Measurements from ENCODE around the gene TOP3B.

TOP3B gene

DNA sequence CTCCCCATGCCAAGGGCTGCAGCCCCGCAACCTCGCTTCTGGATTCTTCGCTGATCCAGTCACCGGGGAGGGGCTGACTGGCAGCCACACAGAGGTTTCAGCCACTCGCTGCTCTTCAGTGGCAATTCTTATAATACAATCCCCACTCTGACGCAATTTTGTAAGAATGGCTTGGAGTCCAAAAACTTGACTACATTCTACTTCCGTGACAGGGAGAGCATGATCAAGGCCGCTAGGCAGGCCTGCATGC lies 44.8 kb downstream of the TOP3B start:
- no peak for DNase-seq
- in situ Hi-C loops (cut with HindIII; ENCODE audit: low pct_ligation_motif_present, low pct_unique_long_range_greater_than_20kb, low sequenced_read_pairs): no loop called here

DNA sequence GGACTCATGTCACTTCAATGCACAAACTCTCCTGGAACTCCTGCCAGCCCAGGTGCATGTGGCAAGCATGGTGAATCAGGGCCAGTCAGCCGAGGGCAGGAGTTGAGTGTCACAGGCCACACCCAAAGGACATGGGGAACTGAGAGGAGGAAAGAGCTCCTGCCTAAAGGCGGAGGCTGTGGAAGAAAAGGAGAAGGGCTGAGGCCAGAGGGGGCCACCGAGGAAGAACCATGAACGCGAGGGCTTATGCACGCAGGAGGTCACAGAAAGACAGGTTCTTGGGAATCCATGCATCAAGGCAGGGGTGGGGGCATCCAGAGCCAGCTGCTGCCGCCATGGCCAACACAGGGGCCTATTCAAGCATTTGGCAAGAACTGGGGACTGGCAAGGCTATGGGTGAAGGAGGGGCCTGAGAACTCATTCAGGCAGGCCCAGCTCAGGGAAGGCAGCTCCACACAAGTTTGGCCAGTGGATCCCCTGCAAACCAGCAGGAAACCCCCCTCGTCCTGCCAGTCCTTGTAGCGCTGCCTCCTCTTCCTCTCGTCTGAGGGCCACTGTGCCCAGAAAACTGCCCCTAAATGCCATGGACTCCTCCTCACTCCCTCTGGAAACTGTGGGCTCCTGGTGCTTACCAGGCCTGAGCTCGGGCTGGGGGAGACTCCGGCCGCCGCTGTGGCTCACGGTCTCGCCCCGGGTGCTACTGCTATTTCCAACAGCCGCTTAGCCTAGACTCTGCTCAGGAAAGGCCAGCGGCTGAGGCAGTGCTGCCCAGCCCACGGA lies 45.4 kb downstream of the TOP3B start:
- in situ Hi-C loops (cut with HindIII; ENCODE audit: low pct_ligation_motif_present, low pct_unique_long_range_greater_than_20kb, low sequenced_read_pairs): no loop called here
- DNase-seq: no peak

DNA sequence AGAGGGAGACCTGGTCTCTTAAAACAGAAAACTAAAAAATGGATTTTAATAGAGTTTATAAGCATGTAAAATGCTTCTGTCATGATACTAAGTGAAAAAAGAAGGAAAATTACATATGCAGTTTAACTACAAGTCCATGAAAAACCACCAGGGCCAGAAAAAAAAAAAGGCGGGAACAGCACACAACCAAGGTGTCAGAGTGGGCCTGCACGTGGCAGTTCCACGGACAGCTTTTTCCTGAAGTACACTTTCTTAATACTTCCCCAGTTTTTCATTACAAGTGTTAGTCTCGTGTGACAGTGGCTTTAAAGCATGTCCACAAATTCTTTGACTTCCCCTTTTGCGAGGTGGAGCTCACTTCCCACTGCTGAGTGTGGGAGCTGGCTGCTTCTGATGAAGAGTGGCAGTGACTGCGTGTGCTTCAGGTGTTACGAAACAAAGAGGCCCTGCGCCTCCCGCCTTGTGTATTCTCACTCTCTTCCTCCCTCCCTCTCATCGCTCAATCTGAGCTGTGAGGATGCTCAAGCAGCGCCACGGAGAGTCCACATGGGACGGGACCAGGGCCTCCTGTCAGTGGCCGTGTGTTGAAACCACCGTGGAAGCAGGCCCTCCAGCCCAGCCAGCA lies 46.3 kb downstream of the TOP3B start:
- no peak for DNase-seq
- in situ Hi-C loops (cut with HindIII; ENCODE audit: low pct_ligation_motif_present, low pct_unique_long_range_greater_than_20kb, low sequenced_read_pairs): no loop called here

DNA sequence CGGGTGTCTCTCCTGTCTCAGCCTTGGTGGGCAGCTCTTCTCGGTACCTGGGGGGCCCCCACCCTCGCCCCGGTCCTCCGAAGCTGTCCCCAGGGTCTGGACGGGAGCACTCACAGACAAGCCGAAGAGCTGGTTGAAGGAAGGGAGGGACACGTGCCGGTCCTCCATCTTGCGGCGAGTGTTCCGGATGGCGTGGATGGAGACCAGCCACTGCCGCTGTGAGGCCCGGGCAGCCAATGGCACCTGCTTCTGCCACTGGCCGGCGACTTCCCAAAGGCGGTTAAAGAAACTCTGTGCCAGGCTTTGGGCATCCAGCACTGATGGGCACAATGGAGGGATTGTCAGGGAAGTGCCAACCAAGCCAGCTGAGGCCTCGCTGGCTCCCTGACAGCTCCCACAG lies 48.7 kb downstream of the TOP3B start:
- in situ Hi-C loops (cut with HindIII; ENCODE audit: low pct_ligation_motif_present, low pct_unique_long_range_greater_than_20kb, low sequenced_read_pairs): no loop called here

DNA sequence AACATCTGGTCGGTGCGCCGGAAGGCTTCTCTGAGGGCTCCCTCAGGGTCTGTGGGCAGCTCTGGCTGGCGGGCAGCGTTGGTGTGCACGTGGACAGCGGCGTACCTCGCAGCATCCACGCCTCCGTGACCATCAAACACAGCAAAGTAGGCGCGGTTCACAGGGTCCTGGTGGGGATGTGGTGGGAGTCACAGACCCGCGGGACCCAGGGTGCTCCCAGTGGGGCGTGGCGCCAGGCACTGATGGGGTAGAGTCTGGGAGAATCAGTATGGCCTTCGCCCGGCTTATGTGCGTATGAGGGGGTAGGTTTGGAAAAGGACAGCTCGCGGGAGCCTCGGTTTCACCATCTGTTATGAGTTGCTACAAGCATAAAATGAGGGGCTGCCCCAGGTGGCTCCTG lies 49.2 kb downstream of the TOP3B start:
- no peak for DNase-seq
- in situ Hi-C loops (cut with HindIII; ENCODE audit: low pct_ligation_motif_present, low pct_unique_long_range_greater_than_20kb, low sequenced_read_pairs): no loop called here

More for the DNA sequence above, 48.7 kb downstream of the TOP3B start:
- no peak for DNase-seq

DNA sequence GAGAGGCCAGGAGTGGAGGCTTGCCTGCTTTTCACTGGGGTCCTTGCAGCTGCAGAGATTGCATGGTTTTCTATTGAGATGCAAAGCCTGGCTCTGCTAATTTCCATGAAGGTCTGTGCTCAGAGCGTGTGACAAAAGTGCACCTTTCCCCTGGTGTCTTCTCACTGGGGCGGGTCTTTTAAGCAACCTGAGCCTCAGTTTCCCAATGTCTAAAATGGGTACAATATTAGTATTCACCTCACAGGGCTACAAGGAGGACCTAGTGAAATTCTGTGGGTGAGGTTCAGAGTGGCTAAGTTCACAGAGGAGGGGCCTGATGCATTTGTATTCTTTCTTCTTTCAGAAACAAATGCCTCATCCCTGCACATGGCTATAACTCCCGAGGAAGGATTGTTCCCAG lies 50.2 kb downstream of the TOP3B start:
- in situ Hi-C loops (cut with HindIII; ENCODE audit: low pct_ligation_motif_present, low pct_unique_long_range_greater_than_20kb, low sequenced_read_pairs): no loop called here
- no peak for DNase-seq

DNA sequence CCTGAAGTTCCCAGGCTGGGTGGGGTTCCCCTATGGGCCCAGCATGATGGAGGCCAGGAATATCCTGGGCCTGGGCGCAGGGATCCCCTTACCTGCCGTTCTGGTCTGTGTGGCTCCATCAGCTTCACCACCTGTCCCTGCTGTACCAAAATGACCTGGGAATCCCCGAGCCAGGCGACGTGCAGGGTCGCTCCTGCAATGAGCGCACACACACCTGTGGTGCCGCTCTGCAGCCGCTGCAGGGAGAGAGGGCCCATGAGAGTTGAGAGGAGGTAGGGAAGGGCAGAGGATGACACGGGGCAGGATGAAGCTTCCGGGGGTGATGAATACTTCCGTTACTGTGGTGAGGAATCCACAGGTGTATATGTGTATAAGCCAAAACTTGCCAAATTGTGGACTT lies 51.5 kb downstream of the TOP3B start:
- DNase-seq: no peak
- in situ Hi-C loops (cut with HindIII; ENCODE audit: low pct_ligation_motif_present, low pct_unique_long_range_greater_than_20kb, low sequenced_read_pairs): no loop called here

DNA sequence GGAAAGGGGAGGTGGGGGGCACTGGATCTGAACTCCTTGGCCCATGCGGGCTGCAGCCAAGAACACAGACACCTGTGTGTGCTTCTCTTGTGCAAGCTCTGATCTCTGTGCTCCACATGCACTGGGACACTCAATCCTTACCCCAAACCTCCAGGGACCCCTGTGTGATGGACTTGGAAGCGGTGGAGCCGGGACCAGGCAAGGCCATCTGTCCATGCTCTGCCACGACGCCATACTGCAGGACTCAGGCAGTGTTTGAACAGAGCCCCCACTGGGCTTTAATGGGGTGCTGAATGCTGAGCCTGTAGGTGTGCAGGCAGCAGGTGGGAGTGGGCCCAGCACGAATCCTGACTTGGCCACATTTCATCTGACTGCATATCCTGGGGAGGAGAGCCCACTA lies 53.3 kb downstream of the TOP3B start:
- no peak for DNase-seq
- in situ Hi-C loops (cut with HindIII; ENCODE audit: low pct_ligation_motif_present, low pct_unique_long_range_greater_than_20kb, low sequenced_read_pairs): no loop called here

DNA sequence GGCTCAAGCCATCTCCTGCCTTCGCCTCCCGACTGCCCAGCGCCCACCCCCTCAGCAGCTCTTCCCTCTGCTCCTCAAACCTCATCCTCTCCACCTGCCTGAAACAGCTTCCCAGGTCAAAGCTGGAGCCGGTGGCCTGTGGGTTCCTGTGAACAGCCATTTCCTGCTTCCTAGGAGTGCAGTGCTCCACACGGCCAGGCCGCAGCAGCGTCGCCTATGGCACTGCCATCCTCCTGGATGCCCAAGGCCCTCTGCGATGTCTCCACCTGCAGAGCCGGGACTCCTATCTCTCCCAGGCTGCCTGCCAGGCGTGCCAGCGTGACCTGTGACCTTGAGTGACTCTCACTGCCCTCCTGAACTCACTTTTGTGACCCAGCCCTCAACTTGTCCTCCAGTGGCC lies 54.5 kb downstream of the TOP3B start:
- DNase-seq: no peak
- in situ Hi-C loops (cut with HindIII; ENCODE audit: low pct_ligation_motif_present, low pct_unique_long_range_greater_than_20kb, low sequenced_read_pairs): no loop called here

DNA sequence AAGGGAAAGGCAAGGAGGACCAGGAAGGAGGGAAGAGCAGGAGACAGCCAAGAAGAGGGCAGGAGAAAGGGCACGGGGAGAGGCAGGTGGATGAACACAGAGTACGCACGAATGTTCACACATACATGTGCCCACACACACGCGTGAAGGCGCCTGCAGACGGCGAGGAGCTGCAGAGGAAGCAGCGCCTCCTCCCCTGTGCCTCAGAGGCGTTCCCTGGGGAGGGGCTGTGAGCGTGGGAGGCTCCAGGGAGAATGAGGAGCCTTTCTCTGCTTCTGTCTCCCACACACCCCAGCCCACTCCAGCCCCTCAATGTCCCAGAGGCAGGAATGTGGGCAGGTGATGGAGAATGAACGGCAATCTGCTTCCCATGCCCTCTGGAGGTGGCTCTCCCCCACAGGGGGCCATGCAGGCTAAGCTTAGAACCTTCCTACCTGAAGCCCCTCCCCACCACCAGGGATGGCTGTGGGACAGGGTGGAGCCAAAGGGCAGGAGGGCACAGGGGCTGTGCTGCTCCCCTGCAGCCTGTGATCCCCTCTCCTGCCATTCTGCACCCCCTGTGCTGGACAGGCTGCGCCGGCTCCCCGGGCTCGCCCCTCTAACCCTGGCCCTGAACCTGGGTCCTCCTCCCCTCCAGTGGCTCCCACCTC lies 55.3 kb downstream of the TOP3B start:
- no peak for DNase-seq
- in situ Hi-C loops (cut with HindIII; ENCODE audit: low pct_ligation_motif_present, low pct_unique_long_range_greater_than_20kb, low sequenced_read_pairs): no loop called here

DNA sequence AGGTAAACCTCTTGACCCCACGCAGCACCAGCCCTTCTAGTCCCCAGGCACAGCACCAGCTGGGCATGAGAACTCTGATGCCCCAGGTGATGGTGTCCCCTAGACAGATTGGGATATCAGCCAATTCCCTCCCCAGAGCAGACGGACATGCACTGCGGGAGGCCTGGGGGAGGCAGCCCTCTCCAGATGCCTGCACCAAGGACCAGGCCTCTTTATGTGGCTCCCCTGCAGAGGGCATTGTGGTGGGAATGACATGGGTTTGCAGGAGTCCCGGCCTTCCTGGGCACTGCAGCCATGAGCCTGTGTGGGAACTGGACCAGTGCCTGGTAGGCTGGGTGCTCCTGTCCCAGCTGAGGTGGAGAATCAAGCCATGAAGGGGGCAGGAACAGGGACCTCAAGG lies 55.9 kb downstream of the TOP3B start:
- in situ Hi-C loops (cut with HindIII; ENCODE audit: low pct_ligation_motif_present, low pct_unique_long_range_greater_than_20kb, low sequenced_read_pairs): no loop called here
- no peak for DNase-seq

DNA sequence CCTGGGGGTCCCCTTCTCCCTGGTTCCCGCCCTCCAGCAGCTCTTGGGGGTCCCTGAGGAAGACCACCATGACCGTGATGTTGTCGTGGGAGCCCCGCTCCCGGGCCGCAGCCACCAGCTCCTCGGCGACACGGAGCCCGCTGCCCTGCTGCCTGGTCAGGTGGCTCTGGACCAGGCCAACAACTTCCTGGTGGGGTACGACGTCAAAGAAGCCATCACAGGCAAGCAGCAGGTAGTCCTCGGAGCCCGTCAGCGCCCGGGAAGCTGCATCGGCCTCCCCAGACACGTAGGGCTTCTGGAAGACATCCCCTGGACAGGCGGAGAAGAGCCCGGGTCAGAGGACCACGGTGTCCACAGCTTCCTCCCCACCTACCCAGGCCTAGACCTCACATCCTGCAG lies 59.4 kb downstream of the TOP3B start:
- no peak for DNase-seq
- in situ Hi-C loops (cut with HindIII; ENCODE audit: low pct_ligation_motif_present, low pct_unique_long_range_greater_than_20kb, low sequenced_read_pairs): no loop called here

DNA sequence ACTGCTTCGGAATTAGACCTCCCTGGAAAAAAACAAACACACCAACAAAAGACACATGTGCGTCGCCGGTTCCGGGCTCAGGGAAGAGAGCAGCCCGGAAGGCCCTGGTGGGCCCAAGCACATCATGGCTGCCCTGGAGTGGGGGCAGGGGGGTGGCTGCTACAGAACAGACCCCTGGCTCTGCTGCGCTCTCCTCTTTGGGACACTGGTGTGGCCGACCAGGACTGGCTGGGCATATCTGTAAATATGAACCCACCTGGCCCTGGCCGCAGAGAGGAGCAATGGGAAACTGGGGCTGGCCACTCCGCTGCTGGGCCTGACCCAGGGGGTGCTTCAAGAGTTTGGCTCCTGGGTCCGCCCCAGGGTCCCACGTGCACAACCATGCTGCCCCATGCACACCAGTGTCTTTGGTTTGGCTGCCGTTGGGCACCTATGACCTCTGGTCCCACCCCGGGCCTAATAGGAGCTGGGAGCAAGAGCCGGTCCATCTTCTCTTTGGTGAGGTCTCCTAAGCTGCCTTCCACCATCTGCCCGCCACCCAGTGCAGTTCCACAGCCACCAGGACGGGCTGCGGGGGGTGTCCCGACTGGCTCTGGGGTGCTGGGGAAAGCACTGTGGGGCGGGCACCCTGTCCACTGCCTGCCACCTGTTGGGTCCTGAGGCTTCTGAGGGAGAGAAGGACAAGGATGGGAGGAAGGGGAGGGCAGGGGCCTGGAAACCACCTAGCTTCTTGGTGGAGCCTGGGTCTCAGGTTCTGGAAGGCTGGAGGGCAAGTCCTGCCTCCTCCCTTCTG lies 60.0 kb downstream of the TOP3B start:
- in situ Hi-C loops (cut with HindIII; ENCODE audit: low pct_ligation_motif_present, low pct_unique_long_range_greater_than_20kb, low sequenced_read_pairs): no loop called here
- DNase-seq: no peak

DNA sequence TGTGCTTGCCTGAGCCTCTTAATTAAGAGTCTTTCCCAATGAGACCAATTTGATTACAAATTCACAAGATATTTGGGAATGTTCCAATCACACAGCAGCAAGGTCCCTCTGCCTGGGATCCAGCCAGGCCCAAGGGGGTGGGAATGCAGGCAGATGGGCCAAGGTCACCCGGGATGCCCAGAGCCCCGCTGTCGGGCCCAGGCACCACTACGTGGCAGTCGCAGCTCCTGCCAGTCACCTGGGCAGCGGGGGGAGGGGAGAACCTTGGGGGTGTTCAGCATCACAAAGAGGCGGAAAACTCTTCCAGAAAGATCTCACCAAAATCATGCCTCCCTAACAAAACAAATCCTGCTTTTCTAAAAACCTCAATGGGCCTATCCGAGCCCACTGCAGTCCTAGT lies 60.9 kb downstream of the TOP3B start:
- in situ Hi-C loops (cut with HindIII; ENCODE audit: low pct_ligation_motif_present, low pct_unique_long_range_greater_than_20kb, low sequenced_read_pairs): no loop called here
- DNase-seq: no peak

DNA sequence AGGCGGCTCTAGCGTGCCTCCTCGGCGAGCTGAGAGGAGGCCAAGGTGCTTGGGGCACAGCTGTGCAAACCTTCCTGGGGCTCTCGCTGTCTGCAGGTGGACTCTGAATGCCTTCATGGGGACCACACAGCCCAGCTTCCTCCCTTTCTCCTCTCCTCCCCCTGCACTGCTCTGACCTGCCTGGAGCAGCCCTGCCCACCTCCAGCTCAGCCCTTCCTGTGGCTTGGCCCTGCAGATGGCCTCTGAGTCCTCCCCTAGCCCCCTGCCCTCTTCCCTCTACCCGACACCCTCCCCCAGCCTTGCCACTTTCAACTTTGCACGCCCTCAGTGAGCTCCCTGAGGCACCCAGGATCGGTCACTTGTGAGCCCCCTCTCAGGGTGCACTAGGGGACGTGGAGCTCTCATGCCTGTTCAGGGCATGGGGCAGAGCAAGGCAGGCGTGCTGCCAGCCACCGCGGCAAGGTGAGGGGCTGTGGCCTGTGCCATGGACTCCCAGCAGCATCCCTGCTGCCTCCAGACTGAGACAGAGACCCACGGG lies 61.3 kb downstream of the TOP3B start:
- no peak for DNase-seq
- in situ Hi-C loops (cut with HindIII; ENCODE audit: low pct_ligation_motif_present, low pct_unique_long_range_greater_than_20kb, low sequenced_read_pairs): no loop called here

DNA sequence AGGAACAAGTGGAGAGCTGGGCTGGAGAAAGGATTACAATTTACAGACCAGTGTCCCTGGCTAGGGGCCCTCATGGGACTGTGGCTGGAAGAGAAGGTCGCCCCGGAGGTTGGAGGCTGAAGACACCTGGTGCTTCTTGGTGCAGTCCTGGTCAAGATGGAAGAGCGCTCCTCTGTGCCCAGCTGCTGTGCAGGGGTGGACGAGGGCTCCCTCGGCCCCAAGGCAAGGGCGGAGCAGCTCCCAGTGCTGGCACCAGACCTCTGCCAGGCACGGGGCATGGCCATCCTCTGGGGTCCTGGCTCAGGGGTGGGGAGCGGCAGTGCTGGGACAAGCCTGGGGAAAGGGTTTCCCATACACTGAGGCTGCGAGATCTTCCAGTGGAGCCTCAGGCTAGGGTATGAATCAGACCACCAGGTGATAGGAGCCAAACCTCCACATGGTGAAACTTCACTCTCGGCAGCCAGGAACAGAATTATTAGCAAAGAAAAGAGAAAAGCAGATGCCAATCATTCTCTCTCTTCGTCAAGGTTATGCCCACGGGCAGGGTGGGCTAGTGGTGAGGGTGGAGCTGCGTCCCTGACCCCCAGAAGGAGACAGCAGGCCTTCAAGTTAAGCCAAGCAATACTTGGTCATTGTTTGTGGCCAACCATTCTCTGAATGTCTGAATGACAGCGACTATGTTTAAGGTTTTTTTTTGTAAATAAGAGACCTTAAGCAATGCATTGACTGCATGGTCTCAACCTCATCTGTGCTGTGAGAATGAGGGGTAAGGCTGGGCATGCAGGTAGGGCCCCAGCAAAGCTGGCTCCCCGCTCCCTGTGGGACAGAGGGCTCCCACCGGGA lies 62.0 kb downstream of the TOP3B start:
- no peak for DNase-seq
- in situ Hi-C loops (cut with HindIII; ENCODE audit: low pct_ligation_motif_present, low pct_unique_long_range_greater_than_20kb, low sequenced_read_pairs): no loop called here

DNA sequence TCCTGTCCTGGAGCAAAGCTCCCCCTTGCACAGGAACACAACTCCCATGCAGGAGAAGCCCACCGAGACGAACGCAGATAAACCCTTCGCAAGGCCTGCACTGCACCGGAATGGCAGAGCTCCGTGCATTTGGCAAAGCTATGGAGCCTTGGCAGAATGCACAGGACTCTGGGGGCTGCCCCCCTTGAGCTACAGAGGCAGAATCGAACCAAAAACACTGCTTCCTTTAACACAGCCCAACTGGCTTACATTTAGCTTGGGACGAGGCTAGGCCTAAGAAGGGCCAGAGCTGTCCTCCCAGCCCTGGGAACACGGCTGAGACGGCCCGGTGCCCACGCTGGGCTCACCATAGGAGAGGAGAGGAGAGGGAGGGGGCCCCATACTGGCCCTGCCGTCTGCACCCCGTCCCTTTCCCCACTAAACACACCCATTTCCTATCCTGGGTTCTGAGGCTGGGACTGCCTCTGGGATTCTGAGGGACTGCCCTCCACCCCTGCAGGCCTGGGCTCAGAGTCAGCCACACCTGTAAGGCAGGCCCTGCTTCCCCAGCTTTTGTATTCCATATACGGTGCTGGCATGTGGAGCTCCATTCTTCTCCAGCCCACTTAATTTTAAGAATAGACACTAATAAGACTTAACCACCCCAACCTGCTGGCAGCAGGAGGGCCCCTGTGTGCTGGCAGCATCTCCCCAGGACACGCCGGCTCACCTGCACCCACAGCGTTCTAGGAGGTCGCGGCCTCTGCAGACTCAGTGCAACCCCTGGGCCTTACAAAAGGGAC lies 62.9 kb downstream of the TOP3B start:
- in situ Hi-C loops (cut with HindIII; ENCODE audit: low pct_ligation_motif_present, low pct_unique_long_range_greater_than_20kb, low sequenced_read_pairs): no loop called here
- no peak for DNase-seq
